ENCODE data around the gene GAB3.

GRCh38 chrX:154784149-154784995, 33.5 kb upstream of the GAB3 start:
- TF ChIP-seq CTCF (IDR thresholded peaks at IDR 0.05) (no peak), POLR2A (IDR thresholded peaks at IDR 0.05) (no peak)

All from body of pancreas (tissue), 4 donors.